ENCODE measurements around the gene SLC24A3.

The SLC24A3 gene

GRCh38 chr20:19283490-19284025 is 71.1 kb downstream of the SLC24A3 start:
- peak overlapping the region; percentile 63 for H3K27ac ChIP-seq (ENCODE audit: low read depth, low read length)

GRCh38 chr20:19284400-19285178 is 72.1 kb downstream of the SLC24A3 start:
- Histone ChIP-seq H3K9ac (ENCODE audit: low read length) (no peak overlapping the region), H3K27me3 (ENCODE audit: control insufficient read depth, insufficient read depth, low read length) (no peaks in the 10 kb centered on the region), H3K27ac (ENCODE audit: low read depth, low read length) (peak overlapping the region; percentile 63), H3K4me1 (ENCODE audit: control insufficient read depth, insufficient read depth, low read length) (peaks cover 20% of the 10 kb centered on the region), H3K36me3 (ENCODE audit: control insufficient read depth, insufficient read depth, low read length) (no peaks in the 10 kb centered on the region), H3K4me3 (ENCODE audit: low read length) (no peak overlapping the region)

More at GRCh38 chr20:19283490-19284025, 71.1 kb downstream of the SLC24A3 start:
- Histone ChIP-seq H3K4me1 (ENCODE audit: control insufficient read depth, insufficient read depth, low read length) (peaks cover 18% of the 10 kb centered on the region), H3K36me3 (ENCODE audit: control insufficient read depth, insufficient read depth, low read length) (no peaks in the 10 kb centered on the region), H3K4me3 (ENCODE audit: low read length) (no peak overlapping the region), H3K27me3 (ENCODE audit: control insufficient read depth, insufficient read depth, low read length) (no peaks in the 10 kb centered on the region), H3K9ac (ENCODE audit: low read length) (no peak overlapping the region)

- no peak overlapping the region for H3K9ac ChIP-seq (ENCODE audit: low read length)
- H3K27me3 ChIP-seq (ENCODE audit: control insufficient read depth, insufficient read depth, low read length) = no peaks in the 10 kb centered on the region
- H3K4me1 ChIP-seq (ENCODE audit: control insufficient read depth, insufficient read depth, low read length) = peaks cover 20% of the 10 kb centered on the region
- H3K27ac ChIP-seq (ENCODE audit: low read depth, low read length) = no peak overlapping the region
- H3K4me3 ChIP-seq (ENCODE audit: low read length) = no peak overlapping the region
- no peaks in the 10 kb centered on the region for H3K36me3 ChIP-seq (ENCODE audit: control insufficient read depth, insufficient read depth, low read length)
Measured at GRCh38 chr20:19285436-19285835, 73.0 kb downstream of the SLC24A3 start.

- peak overlapping the region; percentile 21 for H3K27ac ChIP-seq (ENCODE audit: low read depth, low read length)
Measured at GRCh38 chr20:19288061-19288460, 75.6 kb downstream of the SLC24A3 start.

GRCh38 chr20:19288636-19289035 is 76.2 kb downstream of the SLC24A3 start:
- H3K4me3 ChIP-seq (ENCODE audit: low read length) = no peak overlapping the region
- H3K4me1 ChIP-seq (ENCODE audit: control insufficient read depth, insufficient read depth, low read length) = peaks cover 25% of the 10 kb centered on the region
- H3K36me3 ChIP-seq (ENCODE audit: control insufficient read depth, insufficient read depth, low read length) = no peaks in the 10 kb centered on the region
- H3K27me3 ChIP-seq (ENCODE audit: control insufficient read depth, insufficient read depth, low read length) = no peaks in the 10 kb centered on the region
- no peak overlapping the region for H3K9ac ChIP-seq (ENCODE audit: low read length)
- peak overlapping the region; percentile 21 for H3K27ac ChIP-seq (ENCODE audit: low read depth, low read length)

More at GRCh38 chr20:19288061-19288460, 75.6 kb downstream of the SLC24A3 start:
- Histone ChIP-seq H3K36me3 (ENCODE audit: control insufficient read depth, insufficient read depth, low read length) (no peaks in the 10 kb centered on the region), H3K27me3 (ENCODE audit: control insufficient read depth, insufficient read depth, low read length) (no peaks in the 10 kb centered on the region), H3K4me1 (ENCODE audit: control insufficient read depth, insufficient read depth, low read length) (peaks cover 26% of the 10 kb centered on the region), H3K4me3 (ENCODE audit: low read length) (no peak overlapping the region), H3K9ac (ENCODE audit: low read length) (no peak overlapping the region)

GRCh38 chr20:19289451-19289850 is 77.0 kb downstream of the SLC24A3 start:
- Histone ChIP-seq H3K9ac (ENCODE audit: low read length) (no peak overlapping the region), H3K27ac (ENCODE audit: low read depth, low read length) (no peak overlapping the region), H3K4me1 (ENCODE audit: control insufficient read depth, insufficient read depth, low read length) (peaks cover 20% of the 10 kb centered on the region), H3K4me3 (ENCODE audit: low read length) (no peak overlapping the region), H3K27me3 (ENCODE audit: control insufficient read depth, insufficient read depth, low read length) (no peaks in the 10 kb centered on the region), H3K36me3 (ENCODE audit: control insufficient read depth, insufficient read depth, low read length) (no peaks in the 10 kb centered on the region)

GRCh38 chr20:19291024-19291817 is 78.8 kb downstream of the SLC24A3 start:
- no peaks in the 10 kb centered on the region for H3K36me3 ChIP-seq (ENCODE audit: control insufficient read depth, insufficient read depth, low read length)
- H3K27me3 ChIP-seq (ENCODE audit: control insufficient read depth, insufficient read depth, low read length) = no peaks in the 10 kb centered on the region
- H3K27ac ChIP-seq (ENCODE audit: low read depth, low read length) = no peak overlapping the region
- peaks cover 12% of the 10 kb centered on the region for H3K4me1 ChIP-seq (ENCODE audit: control insufficient read depth, insufficient read depth, low read length)
- H3K4me3 ChIP-seq (ENCODE audit: low read length) = no peak overlapping the region
- H3K9ac ChIP-seq (ENCODE audit: low read length) = no peak overlapping the region

- Histone ChIP-seq H3K27me3 (ENCODE audit: control insufficient read depth, insufficient read depth, low read length) (no peaks in the 10 kb centered on the region), H3K9ac (ENCODE audit: low read length) (no peak overlapping the region), H3K36me3 (ENCODE audit: control insufficient read depth, insufficient read depth, low read length) (no peaks in the 10 kb centered on the region), H3K4me3 (ENCODE audit: low read length) (no peak overlapping the region), H3K27ac (ENCODE audit: low read depth, low read length) (no peak overlapping the region), H3K4me1 (ENCODE audit: control insufficient read depth, insufficient read depth, low read length) (peaks cover 12% of the 10 kb centered on the region)
Measured at GRCh38 chr20:19291818-19292132, 79.3 kb downstream of the SLC24A3 start.

GRCh38 chr20:19292254-19292653 is 79.8 kb downstream of the SLC24A3 start:
- H3K27me3 ChIP-seq (ENCODE audit: control insufficient read depth, insufficient read depth, low read length) = no peaks in the 10 kb centered on the region
- no peak overlapping the region for H3K4me3 ChIP-seq (ENCODE audit: low read length)
- H3K9ac ChIP-seq (ENCODE audit: low read length) = no peak overlapping the region
- H3K4me1 ChIP-seq (ENCODE audit: control insufficient read depth, insufficient read depth, low read length) = peaks cover 12% of the 10 kb centered on the region
- no peaks in the 10 kb centered on the region for H3K36me3 ChIP-seq (ENCODE audit: control insufficient read depth, insufficient read depth, low read length)
- H3K27ac ChIP-seq (ENCODE audit: low read depth, low read length) = no peak overlapping the region

GRCh38 chr20:19295076-19295475 is 82.6 kb downstream of the SLC24A3 start:
- Histone ChIP-seq H3K36me3 (ENCODE audit: control insufficient read depth, insufficient read depth, low read length) (no peaks in the 10 kb centered on the region), H3K4me1 (ENCODE audit: control insufficient read depth, insufficient read depth, low read length) (peaks cover 5% of the 10 kb centered on the region), H3K4me3 (ENCODE audit: low read length) (no peak overlapping the region), H3K9ac (ENCODE audit: low read length) (no peak overlapping the region), H3K27me3 (ENCODE audit: control insufficient read depth, insufficient read depth, low read length) (no peaks in the 10 kb centered on the region), H3K27ac (ENCODE audit: low read depth, low read length) (no peak overlapping the region)

- H3K27ac ChIP-seq (ENCODE audit: low read depth, low read length) = no peak overlapping the region
- no peaks in the 10 kb centered on the region for H3K4me1 ChIP-seq (ENCODE audit: control insufficient read depth, insufficient read depth, low read length)
- H3K27me3 ChIP-seq (ENCODE audit: control insufficient read depth, insufficient read depth, low read length) = no peaks in the 10 kb centered on the region
- no peaks in the 10 kb centered on the region for H3K36me3 ChIP-seq (ENCODE audit: control insufficient read depth, insufficient read depth, low read length)
- H3K9ac ChIP-seq (ENCODE audit: low read length) = no peak overlapping the region
- no peak overlapping the region for H3K4me3 ChIP-seq (ENCODE audit: low read length)
Measured at GRCh38 chr20:19298652-19299051, 86.2 kb downstream of the SLC24A3 start.

- Histone ChIP-seq H3K9ac (ENCODE audit: low read length) (no peak overlapping the region), H3K27me3 (ENCODE audit: control insufficient read depth, insufficient read depth, low read length) (no peaks in the 10 kb centered on the region), H3K4me1 (ENCODE audit: control insufficient read depth, insufficient read depth, low read length) (no peaks in the 10 kb centered on the region), H3K36me3 (ENCODE audit: control insufficient read depth, insufficient read depth, low read length) (no peaks in the 10 kb centered on the region), H3K4me3 (ENCODE audit: low read length) (no peak overlapping the region), H3K27ac (ENCODE audit: low read depth, low read length) (no peak overlapping the region)
Measured at GRCh38 chr20:19300395-19300794, 88.0 kb downstream of the SLC24A3 start.

Data from rectal smooth muscle tissue (tissue), 1 donor.